Measurements from ENCODE around the gene ZNF556.
"Not testable (repeated sequence)": the region's sequence is repeated elsewhere in the genome, so short reads cannot be mapped to it uniquely, and the experiment has no call there.

Gene ZNF556

GRCh38 chr19:2866495-2867024, 575 bp upstream of the ZNF556 start:
- H3K4me3 ChIP-seq (ENCODE audit: low read depth, low read length), result no peak overlapping the region
- TF ChIP-seq, protein P1, sequence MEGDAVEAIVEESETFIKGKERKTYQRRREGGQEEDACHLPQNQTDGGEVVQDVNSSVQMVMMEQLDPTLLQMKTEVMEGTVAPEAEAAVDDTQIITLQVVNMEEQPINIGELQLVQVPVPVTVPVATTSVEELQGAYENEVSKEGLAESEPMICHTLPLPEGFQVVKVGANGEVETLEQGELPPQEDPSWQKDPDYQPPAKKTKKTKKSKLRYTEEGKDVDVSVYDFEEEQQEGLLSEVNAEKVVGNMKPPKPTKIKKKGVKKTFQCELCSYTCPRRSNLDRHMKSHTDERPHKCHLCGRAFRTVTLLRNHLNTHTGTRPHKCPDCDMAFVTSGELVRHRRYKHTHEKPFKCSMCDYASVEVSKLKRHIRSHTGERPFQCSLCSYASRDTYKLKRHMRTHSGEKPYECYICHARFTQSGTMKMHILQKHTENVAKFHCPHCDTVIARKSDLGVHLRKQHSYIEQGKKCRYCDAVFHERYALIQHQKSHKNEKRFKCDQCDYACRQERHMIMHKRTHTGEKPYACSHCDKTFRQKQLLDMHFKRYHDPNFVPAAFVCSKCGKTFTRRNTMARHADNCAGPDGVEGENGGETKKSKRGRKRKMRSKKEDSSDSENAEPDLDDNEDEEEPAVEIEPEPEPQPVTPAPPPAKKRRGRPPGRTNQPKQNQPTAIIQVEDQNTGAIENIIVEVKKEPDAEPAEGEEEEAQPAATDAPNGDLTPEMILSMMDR (IDR thresholded peaks at IDR 0.05; ENCODE audit: low read depth, low read length, missing control alignments), result no peak
- in situ Hi-C loops (cut with HindIII; ENCODE audit: low sequenced_read_pairs), result no loop called here
- no peak for DNase-seq (ENCODE audit: low read depth)

DNA sequence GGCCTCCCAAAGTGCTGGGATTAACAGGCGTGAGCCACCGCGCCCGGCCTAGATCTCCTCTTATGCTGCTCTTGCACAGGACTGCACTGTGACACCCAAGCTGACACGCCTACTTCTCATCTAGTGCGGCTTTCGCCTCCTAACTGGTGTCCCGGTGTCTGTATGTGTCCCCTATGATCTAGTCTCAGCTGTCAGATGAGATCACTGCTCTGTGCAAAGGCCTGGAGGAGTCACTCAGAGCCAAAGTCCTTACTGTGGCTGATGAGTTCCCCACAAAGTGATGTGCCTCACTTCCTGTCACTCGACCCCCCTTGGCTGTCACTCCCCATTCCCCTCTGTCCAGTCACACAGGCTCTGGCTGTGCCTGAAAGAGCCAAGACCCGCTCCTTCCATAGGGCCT, 2.5 kb downstream of the ZNF556 start:
- in situ Hi-C loops (cut with HindIII; ENCODE audit: low sequenced_read_pairs), result no loop called here
- TF ChIP-seq, protein P1 (IDR thresholded peaks at IDR 0.05; ENCODE audit: low read depth, low read length, missing control alignments), result no peak
- no peak for DNase-seq (ENCODE audit: low read depth)
- no peak overlapping the region for H3K4me3 ChIP-seq (ENCODE audit: low read depth, low read length)

DNA sequence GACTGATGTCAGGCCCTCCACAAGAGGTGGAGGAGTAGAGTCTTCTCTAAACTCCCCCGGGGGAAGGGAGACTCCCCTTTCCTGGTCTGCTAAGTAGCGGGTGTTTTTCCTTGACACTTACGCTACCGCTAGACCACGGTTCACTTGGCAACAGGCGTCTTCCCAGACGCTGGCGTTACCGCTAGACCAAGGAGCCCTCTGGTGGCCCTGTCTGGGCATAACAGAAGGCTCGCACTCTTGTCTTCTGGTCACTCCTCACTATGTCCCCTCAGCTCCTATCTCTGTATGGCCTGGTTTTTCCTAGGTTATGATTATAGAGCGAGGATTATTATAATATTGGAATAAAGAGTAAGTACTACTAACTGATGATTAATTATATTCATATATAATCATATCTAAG, 5.0 kb downstream of the ZNF556 start:
- H3K4me3 ChIP-seq (ENCODE audit: low read depth, low read length); DNase-seq (ENCODE audit: low read depth); in situ Hi-C loops (cut with HindIII; ENCODE audit: low sequenced_read_pairs): not testable (repeated sequence)

DNA sequence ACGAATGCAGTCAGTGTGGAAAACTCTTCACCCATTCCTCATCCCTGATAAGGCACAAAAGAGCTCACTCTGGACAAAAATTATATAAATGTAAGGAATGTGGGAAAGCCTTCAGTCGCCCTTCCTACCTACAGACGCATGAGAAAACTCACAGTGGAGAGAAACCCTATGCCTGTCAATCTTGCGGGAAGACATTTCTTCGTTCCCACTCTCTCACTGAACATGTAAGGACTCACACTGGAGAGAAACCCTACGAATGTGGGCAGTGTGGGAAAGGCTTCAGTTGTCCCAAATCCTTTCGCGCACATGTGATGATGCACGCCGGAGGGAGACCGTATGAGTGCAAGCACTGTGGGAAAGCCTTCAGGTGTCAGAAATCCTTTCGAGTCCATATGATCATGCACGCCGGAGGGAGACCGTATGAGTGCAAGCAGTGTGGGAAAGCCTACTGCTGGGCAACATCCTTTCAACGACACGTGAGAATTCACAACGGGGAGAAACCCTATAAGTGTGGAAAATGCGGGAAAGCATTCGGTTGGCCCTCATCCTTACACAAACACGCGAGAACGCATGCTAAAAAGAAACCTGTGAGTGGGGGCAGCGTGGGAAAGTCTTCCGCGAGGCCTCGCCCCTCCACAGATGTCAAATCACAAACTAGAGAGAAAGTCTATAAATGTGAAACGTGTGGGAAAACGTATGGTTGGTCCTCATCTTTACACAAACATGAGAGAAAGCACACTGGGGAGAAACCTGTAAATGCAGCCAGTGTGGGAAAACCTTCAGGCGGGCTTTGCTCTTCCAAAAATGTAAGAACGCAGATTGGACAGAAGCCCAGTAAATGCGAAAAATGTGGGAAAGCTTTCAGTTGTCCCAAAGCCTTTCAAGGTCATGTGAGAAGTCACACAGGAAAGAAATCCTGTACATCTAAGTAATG, 10.5 kb downstream of the ZNF556 start:
- TF ChIP-seq, protein P1 (IDR thresholded peaks at IDR 0.05; ENCODE audit: low read depth, low read length, missing control alignments), result no peak
- in situ Hi-C loops (cut with HindIII; ENCODE audit: low sequenced_read_pairs), result no loop called here
- DNase-seq (ENCODE audit: low read depth), result no peak
- H3K4me3 ChIP-seq (ENCODE audit: low read depth, low read length), result no peak overlapping the region

- in situ Hi-C loops (cut with HindIII; ENCODE audit: low sequenced_read_pairs), result no loop called here
- no peak for DNase-seq (ENCODE audit: low read depth)
- TF ChIP-seq, protein P1 (IDR thresholded peaks at IDR 0.05; ENCODE audit: low read depth, low read length, missing control alignments), result no peak
- H3K4me3 ChIP-seq (ENCODE audit: low read depth, low read length), result no peak overlapping the region
Measured at GRCh38 chr19:2883686-2884439, 16.7 kb downstream of the ZNF556 start.

- H3K4me3 ChIP-seq (ENCODE audit: low read depth, low read length), result no peak overlapping the region
- in situ Hi-C loops (cut with HindIII; ENCODE audit: low sequenced_read_pairs), result no loop called here
- TF ChIP-seq, protein P1 (IDR thresholded peaks at IDR 0.05; ENCODE audit: low read depth, low read length, missing control alignments), result no peak
- DNase-seq (ENCODE audit: low read depth), result no peak
Measured at GRCh38 chr19:2885736-2886135, 18.6 kb downstream of the ZNF556 start.

Measured in astrocyte of the cerebellum (primary cell).